ENCODE results near the gene PDPR. TPM values are rescaled to one million over a fixed set of nuclear protein-coding genes. Genes with fewer than 3 reads are reported as not detected.
"Not testable (repeated sequence)": the region's sequence is repeated elsewhere in the genome, so short reads cannot be mapped to it uniquely, and the experiment has no call there.

Gene PDPR
- polyA plus RNA-seq (2012; rRNA removed) = 17.1 and 24.2 TPM in 2 replicates
- 9.5 and 11.6 TPM in 2 replicates for polyA plus RNA-seq (2012; cell fraction: cytosol; rRNA removed)
- 55.0 and 66.2 TPM in 2 replicates for polyA plus RNA-seq (2012; cell fraction: nucleus; rRNA removed)

- Histone ChIP-seq H3K9ac (peak within 1 kb of the TSS; percentile 74), H3K27ac (ENCODE audit: low read depth in 2 of 2, low read length in 1 of 2) (peak within 1 kb of the TSS in 1 of 2 experiments; percentile 11; a peak in 1 of 4 replicates), H3K4me3 (ENCODE audit: low read depth in 2 of 2, low read length in 1 of 2) (peak within 1 kb of the TSS; percentile 72 to 78), H2AFZ (ENCODE audit: low read depth) (peak within 1 kb of the TSS; percentile 70; the same call in 1 of the 2 replicates), H3K79me2 (ENCODE audit: insufficient read depth) (peaks cover 30% of the 10 kb centered on the region), H3K4me2 (peak within 1 kb of the TSS; percentile 75)
- TF ChIP-seq MAX (IDR thresholded peaks at IDR 0.05; ENCODE audit: low read depth) = peak; percentile 89
- peak; percentile 80 for TF ChIP-seq USF1 (IDR thresholded peaks at IDR 0.05; ENCODE audit: borderline replicate concordance, low read depth)
- TF ChIP-seq CHD2 (IDR thresholded peaks at IDR 0.05; ENCODE audit: low read length, partially characterized antibody) = peak; percentile 93
- TF ChIP-seq MXI1 (IDR thresholded peaks at IDR 0.05; ENCODE audit: low read depth, low read length) = peak; percentile 59; the same call in 1 of the 2 replicates
- TF ChIP-seq GABPA (IDR thresholded peaks at IDR 0.05; ENCODE audit: low read depth) = peak; percentile 67
- TF ChIP-seq SIN3A (IDR thresholded peaks at IDR 0.05; ENCODE audit: borderline replicate concordance, low read depth, low read length) = peak; percentile 63; the same call in 1 of the 2 replicates
- H3K27me3 ChIP-seq (ENCODE audit: insufficient read depth); CTCF ChIA-PET; H4K20me1 ChIP-seq (ENCODE audit: insufficient read depth); H3K4me1 ChIP-seq (ENCODE audit: control insufficient read depth in 1 of 2, insufficient read depth in 2 of 2, low read depth in 1 of 2, low read length in 1 of 2); POLR2A ChIA-PET; H3K9me2 ChIP-seq; H3K36me3 ChIP-seq (replicated peaks in 1 of 2; ENCODE audit: control insufficient read depth in 1 of 2, insufficient read depth in 2 of 2, low read length in 1 of 2); H3F3A ChIP-seq (replicated peaks; ENCODE audit: insufficient read depth); H3K9me3 ChIP-seq: not testable (repeated sequence)
- DNase-seq = peak; percentile 88
- under 1% methylated on average over 27 of the region's 88 CpGs for WGBS (ENCODE audit: low lambda C conversion rate)
Measured at GRCh38 chr16:70113982-70114826, at the start of gene PDPR. Gene PDPR (plus strand): TSS chr16:70114332. CDS start chr16:70120493, 6,161 bp downstream.

- Histone ChIP-seq H2AFZ (ENCODE audit: low read depth) (peak overlapping the region; percentile 82; the same call in 1 of the 2 replicates), H3K9ac (peak overlapping the region; percentile 79), H3K79me2 (ENCODE audit: insufficient read depth) (peaks cover 39% of the 10 kb centered on the region), H3K4me3 (ENCODE audit: low read depth in 2 of 2, low read length in 1 of 2) (peak overlapping the region; percentile 66 to 74), H4K20me1 (ENCODE audit: insufficient read depth) (peaks cover 35% of the 10 kb centered on the region), H3K4me2 (peak overlapping the region; percentile 97)
- H3F3A ChIP-seq (replicated peaks; ENCODE audit: insufficient read depth); H3K27me3 ChIP-seq (ENCODE audit: insufficient read depth); H3K4me1 ChIP-seq (ENCODE audit: control insufficient read depth in 1 of 2, insufficient read depth in 2 of 2, low read depth in 1 of 2, low read length in 1 of 2); H3K9me2 ChIP-seq; POLR2A ChIA-PET; H3K9me3 ChIP-seq; CTCF ChIA-PET; H3K27ac ChIP-seq (ENCODE audit: low read depth in 2 of 2, low read length in 1 of 2); H3K36me3 ChIP-seq (replicated peaks in 1 of 2; ENCODE audit: control insufficient read depth in 1 of 2, insufficient read depth in 2 of 2, low read length in 1 of 2): not testable (repeated sequence)
- 15% methylated on average over 22 of the region's 22 CpGs for WGBS (ENCODE audit: low lambda C conversion rate)
- DNase-seq = peak; percentile 36
Measured at GRCh38 chr16:70064841-70065370, 49.2 kb upstream of the PDPR start.

GRCh38 chr16:70065376-70065745 lies 48.8 kb upstream of the PDPR start:
- H3F3A ChIP-seq (replicated peaks; ENCODE audit: insufficient read depth); CTCF ChIA-PET; POLR2A ChIA-PET; H3K9me3 ChIP-seq; H3K9me2 ChIP-seq; H3K36me3 ChIP-seq (replicated peaks in 1 of 2; ENCODE audit: control insufficient read depth in 1 of 2, insufficient read depth in 2 of 2, low read length in 1 of 2); H3K27me3 ChIP-seq (ENCODE audit: insufficient read depth); H3K4me1 ChIP-seq (ENCODE audit: control insufficient read depth in 1 of 2, insufficient read depth in 2 of 2, low read depth in 1 of 2, low read length in 1 of 2): not testable (repeated sequence)
- Histone ChIP-seq H2AFZ (ENCODE audit: low read depth) (peak overlapping the region; percentile 82; the same call in 1 of the 2 replicates), H4K20me1 (ENCODE audit: insufficient read depth) (peaks cover 30% of the 10 kb centered on the region), H3K4me3 (ENCODE audit: low read depth in 2 of 2, low read length in 1 of 2) (peak overlapping the region; percentile 66 to 74), H3K9ac (peak overlapping the region; percentile 79), H3K27ac (ENCODE audit: low read depth in 2 of 2, low read length in 1 of 2) (peak overlapping the region in 1 of 2 experiments; percentile 44; a peak in 1 of 4 replicates), H3K4me2 (peak overlapping the region; percentile 97), H3K79me2 (ENCODE audit: insufficient read depth) (peaks cover 39% of the 10 kb centered on the region)
- WGBS (ENCODE audit: low lambda C conversion rate) = 0% methylated on average over 5 of the region's 40 CpGs
- peak; percentile 32 for DNase-seq
